Iris pigment epithelial cell (primary cell): ENCODE data around the gene EFL1.

Experiments
- DNase-seq: peaks from one replicate; pipeline ENCODE4 v3.0.0-alpha.2; 2011; ENCODE audit warnings: low read depth

Gene EFL1

GRCh38 chr15:82124331-82125263 is 137.9 kb downstream of the EFL1 start:
- no peak for DNase-seq

- peak; percentile 99 for DNase-seq
Measured at GRCh38 chr15:82122746-82123400, 139.7 kb downstream of the EFL1 start.

- no peak for DNase-seq
Measured at GRCh38 chr15:82118040-82118439, 144.5 kb downstream of the EFL1 start.

- no peak for DNase-seq
Measured at GRCh38 chr15:82117296-82117695, 145.2 kb downstream of the EFL1 start.

- DNase-seq, result no peak
Measured at GRCh38 chr15:82114660-82115059, 147.9 kb downstream of the EFL1 start.

- DNase-seq, result no peak
Measured at GRCh38 chr15:82113106-82113715, 149.3 kb downstream of the EFL1 start.

- no peak for DNase-seq
Measured at GRCh38 chr15:82111918-82112317, 150.6 kb downstream of the EFL1 start.

- DNase-seq, result no peak
Measured at GRCh38 chr15:82110144-82110543, 152.4 kb downstream of the EFL1 start.

GRCh38 chr15:82108489-82109078 is 153.9 kb downstream of the EFL1 start:
- peak; percentile 55 for DNase-seq

- DNase-seq, result no peak
Measured at GRCh38 chr15:82106679-82107078, 155.9 kb downstream of the EFL1 start.

GRCh38 chr15:82105451-82106215 is 156.9 kb downstream of the EFL1 start:
- DNase-seq, result peak; percentile 87

GRCh38 chr15:82103468-82103867 is 159.1 kb downstream of the EFL1 start:
- no peak for DNase-seq

GRCh38 chr15:82100111-82100929 is 162.2 kb downstream of the EFL1 start:
- DNase-seq, result peak; percentile 68

- DNase-seq, result no peak
Measured at GRCh38 chr15:82098674-82099073, 163.9 kb downstream of the EFL1 start.

GRCh38 chr15:82095803-82096202 is 166.7 kb downstream of the EFL1 start:
- no peak for DNase-seq

GRCh38 chr15:82093774-82094211 is 168.7 kb downstream of the EFL1 start:
- DNase-seq, result peak; percentile 99

- DNase-seq, result no peak
Measured at GRCh38 chr15:82093325-82093724, 169.2 kb downstream of the EFL1 start.

GRCh38 chr15:82091636-82092140 is 170.8 kb downstream of the EFL1 start:
- no peak for DNase-seq

- DNase-seq, result no peak
Measured at GRCh38 chr15:82086243-82086995, 176.1 kb downstream of the EFL1 start.
